Motor neuron (in vitro differentiated cells): ENCODE data around the gene RAB11FIP5. TPM values are rescaled to one million over a fixed set of nuclear protein-coding genes. Genes with fewer than 3 reads are reported as not detected.
"Not testable (repeated sequence)": the region's sequence is repeated elsewhere in the genome, so short reads cannot be mapped to it uniquely, and the experiment has no call there.

Source experiments
- ATAC-seq, 8 experiments: fragments of 200-7000 bp; cut with Tn5 transposase; replicated peaks in 6 of 8; 2 replicates each; pipeline ENCODE4 v1.8.0; 2021; ENCODE audit warnings: mild to moderate bottlenecking in 8 of 8, moderate library complexity in 8 of 8
- H3K27ac ChIP-seq, 2 donors: fragments of 250-450 bp; sonication (Bioruptor Pico); 2 replicates each; pipeline ENCODE4 v1.9.0; 2021; ENCODE audit warnings: antibody characterized with exemption in 2 of 2, mild to moderate bottlenecking in 2 of 2, moderate library complexity in 1 of 2
- H3K4me1 ChIP-seq, 2 donors: fragments of 250-450 bp; sonication (Bioruptor Pico); replicated peaks in 1 of 2; 2 replicates each; pipeline ENCODE4 v1.6.1; 2021; ENCODE audit warnings: antibody characterized with exemption in 2 of 2, mild to moderate bottlenecking in 2 of 2, moderate library complexity in 1 of 2
- H3K4me3 ChIP-seq, 5 donors: fragments of 250-450 bp; sonication (Bioruptor Pico); 2 replicates each; pipeline ENCODE4 v1.9.0; 2021; ENCODE audit warnings: antibody characterized with exemption in 5 of 5, mild to moderate bottlenecking in 5 of 5, moderate library complexity in 4 of 5
- WGBS, 10 experiments: fragments of 450-650 bp; shearing (Covaris generic); methylation state at CpG; one replicate each; pipeline ENCODE4 v1.0.0; 2022; 5-methylcytosine and 5-hydroxymethylcytosine counted together
- in situ Hi-C, 9 experiments: fragments of 400-800 bp; cut with MboI; loops; one replicate each; pipeline ENCODE4 v1.15.0; 2021; ENCODE audit warnings: low sequenced_read_pairs in 9 of 9, low pct_unique_long_range_greater_than_20kb in 2 of 9; ENCODE audit not compliant: unreplicated experiment in 9 of 9
- total RNA-seq, 8 experiments: library from RNA; unstranded; fragments of 300-600 nt; gene quantifications; 2 replicates each; pipeline versions ENCODE4 v1.2.3 to v1.2.4, GENCODE V29; 2022

RAB11FIP5 gene
- total RNA-seq, result 10 to 100 TPM in 5 of 8 experiments, 1 to 10 TPM in 3; 5.4 to 19.0 (median 11.1) TPM

- in situ Hi-C loops, result no loop called here
- Histone ChIP-seq H3K27ac (peak within 1 kb of the TSS; percentile 72 to 82), H3K4me3 (peak within 1 kb of the TSS; percentile 65 to 98 (median 69)), H3K4me1 (peaks cover 7 to 21% of the 10 kb centered on the region in 2 donors)
- ATAC-seq, result peak; percentile 61 to 92 (median 89)
- WGBS, 10 experiments, result 2 to 86% (median 14%) methylated on average over 1 to 11 of the region's 93 CpGs; no CpG with 5 or more reads in 1 of the 10 experiments
Observed at GRCh38 chr2:73112913-73113854, at the start of gene RAB11FIP5. Gene RAB11FIP5 (minus strand): TSS chr2:73112948. CDS start chr2:73112777, 171 bp downstream.

GRCh38 chr2:73156539-73157124 lies 43.9 kb upstream of the RAB11FIP5 start:
- Histone ChIP-seq H3K4me3 (no peak overlapping the region), H3K27ac (no peak overlapping the region), H3K4me1 (no peaks in the 10 kb centered on the region)
- WGBS, 10 experiments, result 13 to 40% (median 17%) methylated on average over 1 to 3 of the region's 24 CpGs; no CpG with 5 or more reads in 6 of the 10 experiments
- peak; percentile 54 to 99 (median 78) for ATAC-seq
- in situ Hi-C loops, result loop anchor here in 7 of 9 experiments (10.0 to 25.0 kb wide), 3 partner anchors 72 to 269 kb away; partner anchors contain the start of gene SPR (in 3 of the 7)

GRCh38 chr2:73142937-73143336 lies 30.2 kb upstream of the RAB11FIP5 start:
- no peak for ATAC-seq
- Histone ChIP-seq H3K27ac (no peak overlapping the region), H3K4me1 (no peaks in the 10 kb centered on the region), H3K4me3 (no peak overlapping the region)
- WGBS, 10 experiments, result 100% methylated on average over 1 of the region's 2 CpGs; no CpG with 5 or more reads in 9 of the 10 experiments
- in situ Hi-C loops, result no loop called here

GRCh38 chr2:73141896-73142295 lies 29.1 kb upstream of the RAB11FIP5 start:
- Histone ChIP-seq H3K4me3 (no peak overlapping the region), H3K4me1 (no peaks in the 10 kb centered on the region), H3K27ac (no peak overlapping the region)
- 63 to 100% (median 92%) methylated on average over 1 to 2 of the region's 2 CpGs; no CpG with 5 or more reads in 1 of the 10 experiments for WGBS, 10 experiments
- no peak for ATAC-seq
- in situ Hi-C loops, result no loop called here

GRCh38 chr2:73135236-73135635 lies 22.5 kb upstream of the RAB11FIP5 start:
- H3K4me3 ChIP-seq, result no peak overlapping the region
- H3K4me1 ChIP-seq, result no peaks in the 10 kb centered on the region
- 83 to 100% (median 92%) methylated on average over 1 of the region's 2 CpGs; no CpG with 5 or more reads in 5 of the 10 experiments for WGBS, 10 experiments
- in situ Hi-C loops, result no loop called here
- ATAC-seq, result no peak
- H3K27ac ChIP-seq, result no peak overlapping the region

- ATAC-seq, result peak in 3 of 8 experiments; percentile 19 to 85 (median 53)
- no peak overlapping the region for H3K27ac ChIP-seq
- H3K4me3 ChIP-seq, result no peak overlapping the region
- WGBS, 10 experiments, result 32 to 80% (median 55%) methylated on average over 1 to 4 of the region's 4 CpGs; no CpG with 5 or more reads in 2 of the 10 experiments
- H3K4me1 ChIP-seq, result no peaks in the 10 kb centered on the region
- in situ Hi-C loops, result no loop called here
Observed at GRCh38 chr2:73134471-73134870, 21.7 kb upstream of the RAB11FIP5 start.

- peak in 1 of 8 experiments; percentile 30 for ATAC-seq
- in situ Hi-C loops, result no loop called here
- Histone ChIP-seq H3K4me3 (no peak overlapping the region), H3K4me1 (no peaks in the 10 kb centered on the region), H3K27ac (no peak overlapping the region)
- 0 to 90% (median 70%) methylated on average over 1 to 3 of the region's 4 CpGs; no CpG with 5 or more reads in 6 of the 10 experiments for WGBS, 10 experiments
Observed at GRCh38 chr2:73133566-73134197, 20.9 kb upstream of the RAB11FIP5 start.

- Histone ChIP-seq H3K4me3 (no peak overlapping the region), H3K27ac (no peak overlapping the region), H3K4me1 (no peaks in the 10 kb centered on the region)
- 11 to 100% (median 95%) methylated on average over 1 to 3 of the region's 3 CpGs; no CpG with 5 or more reads in 1 of the 10 experiments for WGBS, 10 experiments
- in situ Hi-C loops, result no loop called here
- ATAC-seq, result peak in 1 of 8 experiments; percentile 28
Observed at GRCh38 chr2:73131807-73132206, 19.1 kb upstream of the RAB11FIP5 start.

- in situ Hi-C loops, result no loop called here
- 67 to 100% (median 85%) methylated on average over 1 to 5 of the region's 5 CpGs; no CpG with 5 or more reads in 2 of the 10 experiments for WGBS, 10 experiments
- no peak for ATAC-seq
Observed at GRCh38 chr2:73130790-73131189, 18.0 kb upstream of the RAB11FIP5 start.

GRCh38 chr2:73128841-73129535 lies 16.2 kb upstream of the RAB11FIP5 start:
- H3K4me3 ChIP-seq, result no peak overlapping the region
- 40 to 89% (median 74%) methylated on average over 1 to 6 of the region's 6 CpGs for WGBS, 10 experiments
- in situ Hi-C loops, result no loop called here
- no peaks in the 10 kb centered on the region for H3K4me1 ChIP-seq
- H3K27ac ChIP-seq, result no peak overlapping the region
- no peak for ATAC-seq

More at GRCh38 chr2:73130790-73131189, 18.0 kb upstream of the RAB11FIP5 start:
- no peak overlapping the region for H3K27ac ChIP-seq
- H3K4me1 ChIP-seq, result no peaks in the 10 kb centered on the region
- no peak overlapping the region for H3K4me3 ChIP-seq

GRCh38 chr2:73122536-73122935 lies 9.8 kb upstream of the RAB11FIP5 start:
- WGBS, 10 experiments, result 0 to 33% (median 13%) methylated on average over 1 of the region's 1 CpG; no CpG with 5 or more reads in 1 of the 10 experiments
- in situ Hi-C loops, result no loop called here

GRCh38 chr2:73119611-73120239 lies 7.0 kb upstream of the RAB11FIP5 start:
- H3K4me3 ChIP-seq, H3K4me1 ChIP-seq, in situ Hi-C loops, ATAC-seq: not testable (repeated sequence)
- WGBS, 10 experiments, result 70 to 100% (median 80%) methylated on average over 1 to 8 of the region's 11 CpGs; no CpG with 5 or more reads in 2 of the 10 experiments
- peak overlapping the region in 1 of 2 donors; percentile 22 for H3K27ac ChIP-seq

More at GRCh38 chr2:73122536-73122935, 9.8 kb upstream of the RAB11FIP5 start:
- ATAC-seq, result peak in 3 of 8 experiments; percentile 47 to 67 (median 63)
- peaks cover 6 to 8% of the 10 kb centered on the region in 2 donors for H3K4me1 ChIP-seq
- H3K4me3 ChIP-seq, result no peak overlapping the region
- H3K27ac ChIP-seq, result no peak overlapping the region
